Measurements from ENCODE around the gene PTPRG. TPM values are rescaled to one million over a fixed set of nuclear protein-coding genes. Genes with fewer than 3 reads are reported as not detected.

Gene PTPRG
- total and polyA plus RNA-seq, 2 donors (not counting 3 experiments of a cell fraction or from before 2014, with no cell fraction given), result 8.9 to 39.1 TPM

GRCh38 chr3:61858054-61858453 lies 296.7 kb downstream of the PTPRG start:
- intact Hi-C loops (cut with micrococcal nuclease) (loop anchor here (1.0 to 2.0 kb wide), 5 partner anchors 79 to 331 kb away; no protein-coding TSS in a partner anchor), dilution Hi-C loops (cut with MboI; ENCODE audit: extremely low pct_ligation_motif_present, low sequenced_read_pairs) (no loop called here)
- Histone ChIP-seq H3K27me3 (ENCODE audit: control insufficient read depth in 2 of 2, insufficient read depth in 2 of 2, low read length in 2 of 2) (no peaks in the 10 kb centered on the region), H3K79me2 (ENCODE audit: control insufficient read depth, insufficient read depth, low read length) (no peaks in the 10 kb centered on the region), H3K27ac (ENCODE audit: insufficient read depth, low read depth, low read length) (no peak overlapping the region), H3K36me3 (ENCODE audit: control insufficient read depth in 2 of 2, extremely low read depth in 1 of 2, insufficient read depth in 2 of 2, low read length in 2 of 2) (no peaks in the 10 kb centered on the region), H2AFZ (ENCODE audit: low read depth, low read length) (no peak overlapping the region), H3K4me1 (ENCODE audit: control insufficient read depth, extremely low read depth, insufficient read depth, low read length) (no peaks in the 10 kb centered on the region), H3K9ac (replicated peaks; ENCODE audit: extremely low read depth, insufficient read depth, low read length) (no peak overlapping the region), H3K9me3 (replicated peaks; ENCODE audit: control insufficient read depth, insufficient read depth, low read length) (no peaks in the 10 kb centered on the region), H3K9me1 (replicated peaks; ENCODE audit: control insufficient read depth, extremely low read depth, insufficient read depth, low read length) (no peaks in the 10 kb centered on the region), H3K4me3 (replicated peaks in 1 of 3; ENCODE audit: insufficient read depth in 1 of 3, low read depth in 1 of 3, low read length in 3 of 3) (no peak overlapping the region), H4K20me1 (replicated peaks; ENCODE audit: control insufficient read depth, extremely low read depth, insufficient read depth, low read length) (no peaks in the 10 kb centered on the region), H3K4me2 (ENCODE audit: insufficient read depth, low read length) (no peak overlapping the region)
- ChIA-PET POLR2A (interaction anchor here (0.6 kb wide), 1 partner anchor 329 kb away, joined by 6 read pairs; no protein-coding TSS in a partner anchor), CTCF (interaction anchor here (0.7 to 3.7 kb wide), 24 partner anchors 8 to 330 kb away, joined by 3 to 55 read pairs (median 5); no protein-coding TSS in a partner anchor)
- peak; percentile 84 for FAIRE-seq
- DNase-seq (ENCODE audit: low read depth, low spot score), result peak; percentile 57
- BruUV-seq (replicated peaks), result no TSS peak
- TF ChIP-seq GATA2 (IDR thresholded peaks at IDR 0.05; ENCODE audit: insufficient read depth, insufficient read length, low read depth, low read length) (no peak), CTCF (IDR thresholded peaks at IDR 0.05; ENCODE audit: extremely low read depth in 1 of 2, insufficient read depth in 1 of 2, low read depth in 1 of 2, low read length in 2 of 2) (peak; percentile 6 to 34), EZH2 (IDR thresholded peaks at IDR 0.05; ENCODE audit: borderline replicate concordance, low read depth, low read length, severe bottlenecking) (no peak), JUN (IDR thresholded peaks at IDR 0.05; ENCODE audit: borderline replicate concordance, insufficient read depth, insufficient read length, low read depth) (no peak), FOS (IDR thresholded peaks at IDR 0.05; ENCODE audit: borderline replicate concordance, insufficient read depth, low read length) (no peak)
